Measurements from ENCODE around the gene CDK6. TPM values are rescaled to one million over a fixed set of nuclear protein-coding genes. Genes with fewer than 3 reads are reported as not detected.

CDK6 gene
- total and polyA plus RNA-seq, 10 donors: 0.91 to 37.8 (median 25.5) TPM

GRCh38 chr7:92625617-92626016 lies 210.8 kb downstream of the CDK6 start:
- DNase-seq: no peak
- intact Hi-C loops (cut with DNase I; ENCODE audit: low total_unique reads): loop anchor here (10.0 kb wide), 1 partner anchor 209 kb away; the partner anchor contains the start of gene CDK6
- H3K27ac ChIP-seq: peak overlapping the region in 1 of 8 donors; percentile 21

GRCh38 chr7:92624298-92624996 lies 211.9 kb downstream of the CDK6 start:
- Histone ChIP-seq H3K4me1 (peaks cover 4 to 36% (median 13%) of the 10 kb centered on the region in 6 donors), H3K27me3 (replicated peaks in 1 of 7) (no peaks in the 10 kb centered on the region), H3K36me3 (peaks cover 0 to 8% (median 0%) of the 10 kb centered on the region in 6 donors), H3K9me3 (peaks cover 0 to 3% (median under 1%) of the 10 kb centered on the region in 8 donors), H3K4me3 (no peak overlapping the region), H3K27ac (no peak overlapping the region)
- TF ChIP-seq CTCF (IDR thresholded peaks at IDR 0.05 in 8 of 11, conservative IDR thresholded peaks at IDR 0.05 in 3 of 11) (no peak), POLR2AphosphoS5 (IDR thresholded peaks at IDR 0.05) (no peak), POLR2A (IDR thresholded peaks at IDR 0.05) (no peak)
- WGBS, 5 donors: 91 to 100% (median 97%) methylated on average over 2 of the region's 2 CpGs
- intact Hi-C loops (cut with DNase I; ENCODE audit: low total_unique reads): loop anchor here (5.0 to 10.0 kb wide), 2 partner anchors 210 to 433 kb away; partner anchors contain the start of gene CDK6
- no peak for DNase-seq

More at GRCh38 chr7:92625617-92626016, 210.8 kb downstream of the CDK6 start:
- Histone ChIP-seq H3K4me3 (no peak overlapping the region), H3K4me1 (peaks cover 4 to 36% (median 13%) of the 10 kb centered on the region in 6 donors), H3K36me3 (peaks cover 0 to 8% (median 0%) of the 10 kb centered on the region in 6 donors), H3K9me3 (peaks cover 0 to 8% (median 5%) of the 10 kb centered on the region in 8 donors), H3K27me3 (replicated peaks in 1 of 7) (no peaks in the 10 kb centered on the region)
- TF ChIP-seq POLR2AphosphoS5 (IDR thresholded peaks at IDR 0.05) (no peak), POLR2A (IDR thresholded peaks at IDR 0.05) (no peak), CTCF (IDR thresholded peaks at IDR 0.05 in 8 of 11, conservative IDR thresholded peaks at IDR 0.05 in 3 of 11) (no peak)

- H3K9me3 ChIP-seq: no peaks in the 10 kb centered on the region
- WGBS, 5 donors: 79 to 93% (median 87%) methylated on average over 1 of the region's 1 CpG
Measured at GRCh38 chr7:92623544-92623943, 212.8 kb downstream of the CDK6 start.

More at GRCh38 chr7:92623544-92623943, 212.8 kb downstream of the CDK6 start:
- Histone ChIP-seq H3K27me3 (replicated peaks in 1 of 7) (no peaks in the 10 kb centered on the region), H3K4me3 (no peak overlapping the region), H3K27ac (no peak overlapping the region), H3K4me1 (peaks cover 4 to 36% (median 13%) of the 10 kb centered on the region in 6 donors), H3K36me3 (peaks cover 0 to 5% (median 0%) of the 10 kb centered on the region in 6 donors)
- intact Hi-C loops (cut with DNase I; ENCODE audit: low total_unique reads): loop anchor here (5.0 to 10.0 kb wide), 2 partner anchors 211 to 434 kb away; partner anchors contain the start of gene CDK6
- no peak for DNase-seq
- TF ChIP-seq POLR2AphosphoS5 (IDR thresholded peaks at IDR 0.05): no peak
- no peak for TF ChIP-seq CTCF (IDR thresholded peaks at IDR 0.05 in 8 of 11, conservative IDR thresholded peaks at IDR 0.05 in 3 of 11)
- no peak for TF ChIP-seq POLR2A (IDR thresholded peaks at IDR 0.05)

Data from spleen (tissue), 11 donors.